RWPE2 (cell line): ENCODE measurements around the gene C12orf56.

Experiments
- ATAC-seq: fragments of 200-7000 bp; cut with Tn5 transposase; 3 replicates; pipeline ENCODE4 v1.9.1; 2021; ENCODE audit warnings: low read depth
- DNase-seq: peaks from one replicate; pipeline ENCODE4 v3.0.0-alpha.2; 2020; ENCODE audit warnings: low spot score
- H3K27ac ChIP-seq: fragments of 450-650 bp; 2 replicates; pipeline ENCODE4 v1.5.1; 2017; ENCODE audit warnings: mild to moderate bottlenecking; ENCODE audit not compliant: poor library complexity, severe bottlenecking
- H3K27me3 ChIP-seq: fragments of 250-450 bp; sonication (Bioruptor Pico); 2 replicates; pipeline ENCODE4 v1.5.1; 2021; ENCODE audit warnings: mild to moderate bottlenecking, moderate library complexity; ENCODE audit not compliant: insufficient read depth, poor library complexity, severe bottlenecking
- H3K36me3 ChIP-seq: fragments of 250-450 bp; sonication (Bioruptor Pico); 2 replicates; pipeline ENCODE4 v1.5.1; 2020; ENCODE audit warnings: low read depth, mild to moderate bottlenecking, moderate library complexity
- H3K4me1 ChIP-seq: fragments of 250-450 bp; sonication (Bioruptor Pico); 2 replicates; pipeline ENCODE4 v1.5.1; 2021; ENCODE audit warnings: mild to moderate bottlenecking, moderate library complexity; ENCODE audit not compliant: insufficient read depth, poor library complexity, severe bottlenecking
- H3K4me3 ChIP-seq: fragments of 250-450 bp; sonication (Bioruptor Pico); 2 replicates; pipeline ENCODE4 v1.5.1; 2021; ENCODE audit warnings: mild to moderate bottlenecking, moderate library complexity; ENCODE audit not compliant: severe bottlenecking
- H3K9me3 ChIP-seq: fragments of 250-450 bp; sonication (Bioruptor Pico); 2 replicates; pipeline ENCODE4 v1.5.1; 2021; ENCODE audit warnings: mild to moderate bottlenecking, moderate library complexity; ENCODE audit not compliant: severe bottlenecking
- CTCF ChIP-seq: fragments of 450-650 bp; IDR thresholded peaks from one replicate; pipeline ENCODE4 v1.5.1; 2017; ENCODE audit warnings: mild to moderate bottlenecking, moderate library complexity; ENCODE audit not compliant: poor library complexity, severe bottlenecking

C12orf56 gene

GRCh38 chr12:64428956-64429355 lies 38.4 kb upstream of the C12orf56 start:
- peaks cover 100% of the 10 kb centered on the region for H3K36me3 ChIP-seq
- ATAC-seq: no peak
- H3K27me3 ChIP-seq: no peaks in the 10 kb centered on the region
- no peak overlapping the region for H3K27ac ChIP-seq
- TF ChIP-seq CTCF: no peak
- H3K4me1 ChIP-seq: no peaks in the 10 kb centered on the region
- DNase-seq: no peak
- no peaks in the 10 kb centered on the region for H3K9me3 ChIP-seq
- no peak overlapping the region for H3K4me3 ChIP-seq

GRCh38 chr12:64427988-64428387 lies 37.4 kb upstream of the C12orf56 start:
- H3K36me3 ChIP-seq: peaks cover 100% of the 10 kb centered on the region
- DNase-seq (no peak), ATAC-seq (no peak)
- no peak overlapping the region for H3K27ac ChIP-seq
- no peaks in the 10 kb centered on the region for H3K27me3 ChIP-seq
- no peak for TF ChIP-seq CTCF
- no peak overlapping the region for H3K4me3 ChIP-seq
- no peaks in the 10 kb centered on the region for H3K9me3 ChIP-seq
- H3K4me1 ChIP-seq: no peaks in the 10 kb centered on the region

GRCh38 chr12:64419696-64420095 lies 29.1 kb upstream of the C12orf56 start:
- H3K9me3 ChIP-seq: no peaks in the 10 kb centered on the region
- no peak for DNase-seq
- H3K4me3 ChIP-seq: no peak overlapping the region
- H3K4me1 ChIP-seq: no peaks in the 10 kb centered on the region
- no peak for TF ChIP-seq CTCF
- no peak for ATAC-seq
- peaks cover 100% of the 10 kb centered on the region for H3K36me3 ChIP-seq
- no peaks in the 10 kb centered on the region for H3K27me3 ChIP-seq
- no peak overlapping the region for H3K27ac ChIP-seq

- H3K27me3 ChIP-seq: no peaks in the 10 kb centered on the region
- DNase-seq (no peak), ATAC-seq (no peak)
- no peaks in the 10 kb centered on the region for H3K4me1 ChIP-seq
- H3K36me3 ChIP-seq: peaks cover 100% of the 10 kb centered on the region
- no peak overlapping the region for H3K27ac ChIP-seq
- no peak for TF ChIP-seq CTCF
- H3K4me3 ChIP-seq: no peak overlapping the region
- no peaks in the 10 kb centered on the region for H3K9me3 ChIP-seq
Measured at GRCh38 chr12:64418209-64418608, 27.7 kb upstream of the C12orf56 start.

- peaks cover 99% of the 10 kb centered on the region for H3K36me3 ChIP-seq
- no peak overlapping the region for H3K27ac ChIP-seq
- no peaks in the 10 kb centered on the region for H3K27me3 ChIP-seq
- no peak for ATAC-seq
- no peak for DNase-seq
- peaks cover 9% of the 10 kb centered on the region for H3K4me1 ChIP-seq
- no peak for TF ChIP-seq CTCF
- H3K4me3 ChIP-seq: no peak overlapping the region
- H3K9me3 ChIP-seq: no peaks in the 10 kb centered on the region
Measured at GRCh38 chr12:64413884-64414283, 23.3 kb upstream of the C12orf56 start.
